GM18951 (cell line): ENCODE data around the gene WWOX.

ENCODE experiments used
- POLR2A ChIP-seq: IDR thresholded peaks from 4 replicates; pipeline ENCODE4 v1.6.1; 2011; ENCODE audit warnings: mild to moderate bottlenecking; ENCODE audit not compliant: insufficient read length, insufficient read depth; ENCODE audit errors: extremely low read depth
- in situ Hi-C: fragments of 300-500 bp; cut with MboI; formaldehyde crosslinking; loops from one replicate; pipeline ENCODE4 v1.12.0; 2022; ENCODE audit warnings: low sequenced_read_pairs, mixed read lengths, inconsistent platforms; ENCODE audit not compliant: unreplicated experiment

Gene WWOX

DNA sequence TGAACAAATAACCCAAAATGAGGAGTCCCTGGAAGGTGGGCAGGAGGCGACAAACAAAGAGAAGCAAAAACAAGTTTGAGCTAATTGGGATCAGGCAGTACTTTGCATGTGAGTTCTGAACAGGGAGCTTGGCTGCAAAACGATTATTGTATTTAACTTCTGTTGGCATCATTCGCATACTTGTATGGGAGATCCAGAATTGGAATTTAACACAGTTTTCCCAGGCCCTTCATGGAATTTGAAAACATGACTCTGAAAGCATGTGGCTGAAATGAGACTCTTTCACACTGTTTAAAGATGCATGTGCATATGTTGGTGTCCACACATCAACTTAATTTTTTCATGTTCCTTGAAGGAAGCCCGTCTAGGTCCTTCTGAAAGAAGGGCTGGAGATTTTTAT is 674.3 kb downstream of the WWOX start:
- TF ChIP-seq POLR2A, result no peak
- in situ Hi-C loops, result loop anchor here (25.0 kb wide), 1 partner anchor 661 kb away; no protein-coding TSS in a partner anchor

DNA sequence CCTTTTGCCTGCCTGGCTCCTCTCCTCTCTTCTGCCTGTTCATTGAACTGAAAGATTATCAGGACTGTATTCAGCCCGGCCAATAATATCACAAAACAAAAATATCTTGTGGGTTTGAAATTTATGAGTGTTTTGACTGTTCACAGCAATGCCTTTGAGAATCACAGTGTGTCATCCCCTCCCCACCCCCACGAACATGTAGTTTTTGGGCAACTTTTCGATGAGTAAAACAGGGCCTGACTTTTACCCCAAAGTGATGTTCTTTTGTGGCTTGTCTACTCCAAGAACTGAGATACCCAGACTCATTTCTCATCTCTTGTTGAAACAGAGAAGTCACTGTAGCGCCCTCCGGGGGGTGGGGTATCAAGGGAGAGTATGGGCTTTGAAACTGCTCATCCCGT is 675.7 kb downstream of the WWOX start:
- in situ Hi-C loops, result no loop called here
- TF ChIP-seq POLR2A, result no peak

DNA sequence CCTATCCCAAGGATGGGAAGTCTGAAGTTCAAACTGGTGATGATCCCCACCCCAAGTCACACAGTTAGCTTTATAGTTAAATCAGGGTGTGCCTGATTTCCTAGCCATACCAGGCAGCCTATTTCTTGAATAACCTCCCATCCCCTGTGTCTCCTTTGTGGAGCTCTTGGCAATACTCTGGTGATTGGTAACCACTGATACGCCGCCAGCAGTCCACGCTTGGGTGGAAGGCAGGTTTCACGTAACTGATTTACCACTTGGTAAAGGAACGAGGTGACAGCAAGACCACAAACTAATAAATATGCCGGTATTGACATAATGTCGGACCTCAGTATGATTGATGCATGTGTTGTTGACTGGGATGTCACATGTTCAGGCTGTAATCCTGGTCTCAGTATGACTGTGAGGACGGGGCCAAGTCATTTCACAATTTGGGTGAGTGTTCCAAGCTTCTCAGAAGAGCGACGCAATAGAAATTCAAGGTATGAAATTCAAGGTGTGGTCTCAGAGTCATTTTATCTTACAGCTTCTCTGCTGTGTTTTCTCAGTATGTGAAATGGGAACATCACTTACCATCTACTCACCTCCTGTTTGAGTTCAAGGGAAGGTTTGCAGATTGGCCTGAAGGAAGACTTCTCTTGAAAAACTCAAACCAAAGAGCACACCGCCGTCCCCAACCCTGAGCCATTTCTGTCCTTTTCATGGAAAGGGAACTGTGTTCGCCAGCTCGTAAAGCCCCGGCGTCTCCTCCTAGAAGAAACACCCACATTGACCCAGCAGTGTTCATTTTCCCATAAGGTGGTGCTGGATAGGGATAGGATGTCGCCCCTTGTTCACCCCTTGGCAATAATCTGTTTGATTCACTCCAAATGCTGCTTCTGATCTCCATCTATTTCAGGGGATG is 678.9 kb downstream of the WWOX start:
- in situ Hi-C loops, result no loop called here
- no peak for TF ChIP-seq POLR2A

DNA sequence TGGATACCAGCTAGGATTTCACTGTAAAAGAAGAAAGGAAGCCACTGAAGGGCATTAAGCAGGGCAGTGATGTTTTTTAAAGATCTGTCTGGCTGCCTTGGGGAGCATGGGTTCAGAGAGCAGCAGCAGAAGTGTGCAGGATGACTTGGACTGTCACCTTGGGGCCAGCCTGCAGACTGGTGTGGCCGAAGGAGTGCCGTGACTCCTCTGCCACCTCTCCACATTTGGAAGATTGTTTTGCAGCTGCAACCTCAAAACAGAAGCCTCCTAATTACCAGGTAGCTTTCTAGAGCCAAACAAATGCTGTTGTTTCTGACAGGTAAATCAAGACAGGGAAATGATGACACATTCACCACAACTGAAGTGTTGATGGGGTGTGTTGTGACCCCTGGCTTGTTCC is 681.4 kb downstream of the WWOX start:
- no peak for TF ChIP-seq POLR2A
- in situ Hi-C loops, result no loop called here

DNA sequence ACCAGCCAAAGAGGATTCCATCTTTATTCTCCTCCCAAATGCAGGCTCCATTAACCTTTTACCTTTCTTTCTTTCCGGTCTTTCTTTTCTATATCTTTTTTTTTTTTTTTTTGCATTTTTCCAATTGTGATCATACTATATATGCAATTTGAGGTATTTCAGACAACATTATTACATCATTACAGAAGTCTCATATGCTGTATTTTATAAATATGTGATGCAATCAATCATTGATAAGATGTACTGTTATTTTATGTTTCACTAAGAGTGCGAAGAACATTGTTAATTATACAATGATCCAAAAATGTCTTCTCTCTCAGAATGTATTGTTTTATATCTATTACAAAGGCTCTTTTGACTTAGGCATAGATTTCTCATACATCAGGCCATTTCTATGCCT is 683.1 kb downstream of the WWOX start:
- no peak for TF ChIP-seq POLR2A
- in situ Hi-C loops, result no loop called here

DNA sequence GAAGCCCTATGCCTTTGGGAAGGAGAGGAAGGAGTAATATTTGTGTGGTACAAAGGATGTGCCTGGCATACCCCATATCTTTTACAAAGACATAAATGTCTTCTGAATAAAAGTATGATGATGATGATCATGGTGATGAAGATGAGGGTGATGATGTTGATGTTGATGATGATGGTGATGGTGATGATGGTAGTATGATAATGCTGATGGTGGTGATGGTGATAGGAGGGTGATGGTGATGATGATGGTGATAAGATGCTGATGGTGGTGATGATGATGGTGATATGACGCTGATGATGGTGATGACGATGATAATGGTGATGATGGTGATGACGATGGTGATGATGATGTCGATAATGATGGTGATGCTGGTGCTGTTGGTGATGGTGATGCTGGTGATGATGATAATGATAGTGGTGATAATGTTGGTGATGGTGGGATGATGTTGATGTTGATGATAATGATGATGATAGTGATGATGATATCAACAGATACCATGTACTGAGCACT is 684.2 kb downstream of the WWOX start:
- no peak for TF ChIP-seq POLR2A
- in situ Hi-C loops, result no loop called here

DNA sequence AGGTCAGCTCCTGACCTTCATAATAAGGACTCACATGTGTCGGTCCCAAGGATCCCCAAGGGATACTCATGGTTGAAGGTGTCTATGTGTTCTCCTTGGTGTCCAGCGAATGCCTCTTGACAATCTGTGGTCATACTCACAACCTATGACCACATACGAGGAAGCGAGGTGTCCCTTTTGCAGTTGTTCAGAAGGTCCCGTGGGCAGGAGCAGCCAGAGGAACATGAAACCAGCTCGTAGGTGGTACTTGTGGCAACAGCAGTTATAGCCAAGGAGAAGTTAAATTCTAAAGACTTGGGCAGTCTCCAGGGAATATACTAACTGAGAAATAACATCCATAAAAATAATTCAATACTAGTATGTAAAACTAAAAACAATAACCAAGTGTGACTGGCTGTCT is 685.3 kb downstream of the WWOX start:
- in situ Hi-C loops, result no loop called here
- no peak for TF ChIP-seq POLR2A

DNA sequence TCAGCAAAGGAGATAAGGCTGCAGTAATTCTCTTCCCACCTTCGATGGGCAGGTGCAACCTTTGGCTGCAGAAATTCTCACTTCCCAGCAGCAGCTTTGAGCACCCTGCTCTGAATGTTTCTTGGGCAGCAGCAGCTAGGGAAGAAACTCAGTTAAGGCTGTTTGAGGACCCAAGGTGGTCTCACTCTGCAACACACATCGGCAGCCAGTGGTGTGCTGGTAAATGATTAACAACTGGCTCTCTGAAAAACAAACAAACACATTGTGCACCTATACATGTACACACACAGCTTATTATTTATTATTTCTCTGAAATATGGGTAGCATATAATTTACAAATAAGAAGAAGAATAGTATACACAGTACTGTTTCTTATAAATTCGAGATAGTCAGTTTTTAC is 685.8 kb downstream of the WWOX start:
- no peak for TF ChIP-seq POLR2A
- in situ Hi-C loops, result no loop called here

DNA sequence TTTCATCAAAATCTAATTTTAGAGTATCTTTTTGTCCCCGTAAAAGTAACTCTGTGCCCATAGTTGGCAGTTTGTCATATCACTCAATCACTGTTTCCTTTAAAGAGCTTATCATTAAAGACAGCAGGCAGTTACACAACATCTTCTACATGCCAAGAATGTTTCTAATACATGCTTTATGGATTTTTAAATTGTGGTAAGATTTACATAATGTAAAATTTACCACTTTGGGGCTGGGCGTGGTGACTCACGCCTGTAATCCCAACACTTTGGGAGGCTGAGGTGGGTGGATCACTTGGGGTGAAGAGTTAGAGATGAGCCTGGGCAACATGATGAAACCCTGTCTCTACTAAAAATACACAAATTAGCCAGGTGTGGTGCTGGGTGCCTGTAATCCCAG is 687.2 kb downstream of the WWOX start:
- in situ Hi-C loops, result no loop called here
- TF ChIP-seq POLR2A, result no peak

DNA sequence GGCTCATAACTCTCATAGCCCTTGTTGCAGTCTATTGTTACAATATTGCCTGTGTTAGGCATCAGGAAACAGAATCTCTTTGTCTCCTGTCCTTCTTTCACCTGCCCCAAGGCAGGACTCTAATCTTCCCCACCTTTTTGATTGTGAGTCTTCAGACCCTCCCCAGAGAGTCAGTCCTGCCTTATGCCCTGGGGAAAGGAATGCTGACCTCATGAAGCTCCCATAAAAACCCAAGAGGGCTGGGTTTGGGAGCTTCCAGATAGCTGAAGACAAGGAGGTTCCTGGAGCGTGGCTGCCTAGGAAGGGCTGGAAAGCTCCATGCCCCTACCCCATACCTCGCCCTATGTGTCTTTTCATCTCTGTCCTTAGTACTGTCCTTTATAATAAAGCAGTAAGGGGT is 688.8 kb downstream of the WWOX start:
- TF ChIP-seq POLR2A, result no peak
- in situ Hi-C loops, result no loop called here

DNA sequence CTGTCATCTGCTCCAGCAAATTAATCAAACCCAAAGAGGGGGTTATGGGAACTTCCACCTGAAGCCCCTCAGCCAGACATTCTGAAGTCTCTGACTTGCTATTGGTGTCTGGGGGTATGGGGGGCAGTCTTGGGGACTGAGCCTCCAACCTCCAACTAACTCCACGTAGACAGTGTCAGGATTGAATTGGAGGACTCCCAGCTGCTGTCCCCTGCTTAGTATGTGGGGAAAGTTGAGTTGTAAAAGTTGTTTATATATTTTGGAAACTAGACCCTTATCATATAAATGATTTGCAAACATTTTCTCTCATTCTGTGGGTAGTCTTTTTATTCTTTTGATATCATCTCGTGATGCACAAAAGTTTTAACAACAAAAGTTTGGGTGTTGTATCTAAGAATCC is 689.2 kb downstream of the WWOX start:
- in situ Hi-C loops, result no loop called here
- no peak for TF ChIP-seq POLR2A

DNA sequence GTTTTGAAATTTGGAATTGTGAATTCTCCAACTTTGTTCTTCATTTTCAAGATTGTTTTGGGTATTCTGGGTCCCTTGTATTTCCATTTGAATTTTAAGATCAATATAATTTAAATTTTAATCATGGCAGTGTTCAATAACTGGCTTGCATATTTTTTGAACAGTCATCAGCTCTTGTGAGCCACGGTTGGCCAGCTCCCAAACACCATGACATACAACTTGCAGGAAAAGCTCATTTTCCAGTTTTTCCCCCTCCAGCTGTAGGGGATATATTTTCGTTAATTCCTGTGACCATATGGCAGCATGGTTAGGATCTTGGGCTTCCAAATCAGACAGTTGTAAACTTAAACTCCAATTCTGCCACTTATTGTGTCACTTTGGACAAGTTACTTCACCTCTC is 690.1 kb downstream of the WWOX start:
- no peak for TF ChIP-seq POLR2A
- in situ Hi-C loops, result no loop called here

DNA sequence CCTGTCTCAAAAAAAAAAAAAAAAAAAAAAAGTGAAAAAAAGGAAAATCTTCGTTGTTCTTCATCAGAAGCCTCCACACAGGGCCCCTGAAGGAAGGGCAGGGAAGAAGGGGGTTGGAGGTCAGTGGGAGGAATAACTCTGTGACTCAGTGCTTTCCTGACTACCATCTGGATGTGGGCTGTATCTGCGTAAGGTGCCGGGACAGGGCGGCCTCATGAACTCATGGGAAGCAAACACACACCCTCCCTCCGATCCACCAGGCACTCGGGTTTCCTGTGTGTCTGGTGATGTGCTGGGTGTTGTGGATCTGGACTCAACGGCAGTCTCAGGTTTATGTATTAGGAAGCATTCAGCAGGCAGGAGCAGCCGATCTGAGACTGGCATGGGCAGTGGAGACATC is 691.6 kb downstream of the WWOX start:
- in situ Hi-C loops, result no loop called here
- TF ChIP-seq POLR2A, result no peak

DNA sequence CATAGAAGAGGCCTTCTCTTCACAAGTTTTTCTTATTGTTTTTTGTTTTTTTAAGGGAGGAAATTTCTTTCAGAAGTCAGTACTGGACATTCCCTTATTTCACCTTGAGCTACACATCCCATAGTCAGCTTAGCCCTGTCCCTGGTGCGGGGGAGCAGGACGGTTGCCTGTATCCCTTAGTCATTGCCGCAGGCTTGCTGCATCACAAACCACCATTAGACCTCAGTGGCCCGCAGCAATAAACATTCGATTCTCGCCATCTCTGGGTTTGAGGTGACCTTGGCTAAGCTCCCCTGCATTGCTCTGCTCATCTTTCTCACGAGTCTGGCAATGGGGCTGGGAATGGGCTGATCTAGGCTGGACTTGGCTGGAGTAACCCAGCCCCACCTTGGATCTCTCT is 692.5 kb downstream of the WWOX start:
- in situ Hi-C loops, result no loop called here
- no peak for TF ChIP-seq POLR2A

DNA sequence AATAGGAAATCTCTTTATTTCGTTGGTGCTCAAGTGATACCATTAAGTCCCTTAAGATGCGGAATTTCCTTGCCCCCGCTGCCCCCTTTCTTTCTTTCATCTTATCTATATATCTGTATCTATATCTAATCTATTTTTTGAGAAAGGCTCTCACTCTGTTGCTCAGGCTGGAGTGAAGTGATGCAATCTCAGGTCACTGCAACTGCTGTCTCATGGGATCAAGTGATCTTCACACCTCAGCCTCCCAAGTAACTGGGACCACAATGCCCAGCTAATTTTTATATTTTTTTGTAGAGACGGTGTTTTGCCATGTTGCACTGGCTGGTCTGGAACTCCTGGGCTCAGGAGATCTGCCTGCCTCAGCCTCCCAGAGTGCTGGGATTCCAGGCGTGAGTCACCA is 693.5 kb downstream of the WWOX start:
- TF ChIP-seq POLR2A, result no peak
- in situ Hi-C loops, result no loop called here
